Lower leg skin (tissue), 4 donors: ENCODE data around the gene DNAH6. TPM values are rescaled to one million over a fixed set of nuclear protein-coding genes. Genes with fewer than 3 reads are reported as not detected.

Source experiments
- DNase-seq, 2 donors: peaks; one replicate each; pipeline ENCODE4 v3.0.0-alpha.2; 2019; ENCODE audit warnings: low spot score in 2 of 2
- H3K4me3 ChIP-seq: fragments of 200-600 bp; sonication (generic); 2 replicates; pipeline ENCODE4 v1.5.1; 2017; ENCODE audit warnings: mild to moderate bottlenecking, low read depth; ENCODE audit not compliant: poor library complexity, severe bottlenecking
- POLR2A ChIP-seq, 2 donors: fragments of 450-650 bp; IDR thresholded peaks; one replicate each; pipeline ENCODE4 v1.6.1; 2016 to 2017; ENCODE audit warnings: antibody characterized with exemption in 2 of 2, mild to moderate bottlenecking in 1 of 2, moderate library complexity in 1 of 2
- WGBS, 2 donors: methylation state at CpG; one replicate each; pipeline ENCODE4 v1.1.5; 2018; 5-methylcytosine and 5-hydroxymethylcytosine counted together
- intact Hi-C: fragments of 100-400 bp; cut with DNase I; formaldehyde crosslinking; loops from one replicate; pipeline ENCODE4 v1.15.0; 2023; ENCODE audit warnings: low total_unique reads
- total RNA-seq, 4 donors: library from RNA; depleted of rRNA; stranded (reverse); fragments of >200 nt; gene quantifications; one replicate each; pipeline ENCODE4 v1.1.0, GENCODE V29; 2016
- TF ChIP-seq, protein P1 (sequence below), 3 donors: fragments of 450-650 bp; IDR thresholded peaks; one replicate each; pipeline ENCODE4 v1.5.1; 2016; ENCODE audit warnings: antibody characterized with exemption in 3 of 3, mild to moderate bottlenecking in 3 of 3, moderate library complexity in 2 of 3

Gene DNAH6
- total RNA-seq, 4 donors from 2014 or later, result 0.02 to 0.72 (median 0.25) TPM

DNA sequence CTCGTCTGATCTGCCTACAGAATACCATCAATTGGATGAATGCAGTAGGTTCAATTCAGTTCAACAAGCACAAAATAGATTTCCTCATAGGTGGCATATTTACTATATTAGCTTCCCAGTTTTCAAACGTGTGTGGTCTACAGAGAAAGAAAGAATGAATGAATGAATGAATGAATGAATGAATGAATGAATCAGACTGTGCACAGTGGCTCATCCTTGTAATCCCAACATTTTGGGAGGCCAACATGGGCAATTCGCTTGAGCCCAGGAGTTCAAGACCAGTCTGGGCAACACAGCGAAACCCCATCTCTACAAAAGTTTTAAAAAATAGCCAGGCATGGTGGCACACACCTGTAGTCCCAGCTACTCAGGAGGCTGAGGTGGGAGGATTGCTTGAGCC lies 269.7 kb downstream of the DNAH6 start:
- intact Hi-C loops, result no loop called here
- no peak for DNase-seq
- 78 to 94% methylated on average over 4 of the region's 4 CpGs for WGBS, 2 donors
- no peak overlapping the region for H3K4me3 ChIP-seq
- TF ChIP-seq, protein P1, sequence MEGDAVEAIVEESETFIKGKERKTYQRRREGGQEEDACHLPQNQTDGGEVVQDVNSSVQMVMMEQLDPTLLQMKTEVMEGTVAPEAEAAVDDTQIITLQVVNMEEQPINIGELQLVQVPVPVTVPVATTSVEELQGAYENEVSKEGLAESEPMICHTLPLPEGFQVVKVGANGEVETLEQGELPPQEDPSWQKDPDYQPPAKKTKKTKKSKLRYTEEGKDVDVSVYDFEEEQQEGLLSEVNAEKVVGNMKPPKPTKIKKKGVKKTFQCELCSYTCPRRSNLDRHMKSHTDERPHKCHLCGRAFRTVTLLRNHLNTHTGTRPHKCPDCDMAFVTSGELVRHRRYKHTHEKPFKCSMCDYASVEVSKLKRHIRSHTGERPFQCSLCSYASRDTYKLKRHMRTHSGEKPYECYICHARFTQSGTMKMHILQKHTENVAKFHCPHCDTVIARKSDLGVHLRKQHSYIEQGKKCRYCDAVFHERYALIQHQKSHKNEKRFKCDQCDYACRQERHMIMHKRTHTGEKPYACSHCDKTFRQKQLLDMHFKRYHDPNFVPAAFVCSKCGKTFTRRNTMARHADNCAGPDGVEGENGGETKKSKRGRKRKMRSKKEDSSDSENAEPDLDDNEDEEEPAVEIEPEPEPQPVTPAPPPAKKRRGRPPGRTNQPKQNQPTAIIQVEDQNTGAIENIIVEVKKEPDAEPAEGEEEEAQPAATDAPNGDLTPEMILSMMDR (IDR thresholded peaks at IDR 0.05), result no peak
- no peak for TF ChIP-seq POLR2A (IDR thresholded peaks at IDR 0.05)

DNA sequence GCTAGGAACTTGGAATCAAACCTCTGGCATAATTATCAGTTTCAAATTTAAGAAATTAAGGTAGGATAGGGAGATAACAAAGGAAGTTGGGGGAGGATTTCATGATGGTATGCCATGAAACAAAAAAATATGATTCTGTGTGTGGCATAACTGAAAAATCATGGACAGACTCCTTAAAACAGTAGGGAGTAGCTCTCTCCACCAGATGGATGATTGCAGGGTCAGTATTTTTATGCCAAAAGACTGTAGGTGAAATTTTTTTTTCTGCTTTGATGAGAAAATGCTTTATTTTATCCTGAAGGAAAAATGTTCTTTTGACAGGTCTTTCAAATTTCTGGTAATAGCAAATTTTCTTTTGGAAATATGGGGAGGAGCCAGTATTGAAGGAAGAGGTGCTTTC lies 270.3 kb downstream of the DNAH6 start:
- H3K4me3 ChIP-seq, result no peak overlapping the region
- TF ChIP-seq POLR2A (IDR thresholded peaks at IDR 0.05), result no peak
- TF ChIP-seq, protein P1 (IDR thresholded peaks at IDR 0.05), result no peak
- intact Hi-C loops, result no loop called here
- no peak for DNase-seq

DNA sequence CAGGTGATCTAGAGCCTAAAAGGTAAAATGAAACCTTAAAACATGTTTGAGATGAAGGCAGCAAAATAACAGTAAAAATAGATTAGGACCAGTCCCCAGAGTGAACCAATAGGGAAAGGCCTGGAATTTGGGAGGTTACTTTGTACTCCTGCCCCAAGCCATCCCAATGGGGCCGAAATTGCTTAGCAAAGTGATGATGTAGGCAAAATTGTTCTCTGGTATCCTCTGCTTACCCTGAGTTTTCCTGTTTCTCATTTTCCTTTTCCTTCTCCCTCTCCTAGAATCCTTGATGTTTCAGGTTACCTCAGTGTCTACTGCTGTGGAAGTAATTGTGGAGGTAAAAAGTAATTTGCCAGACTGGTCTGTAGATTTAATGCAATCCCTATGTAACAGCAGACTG lies 271.7 kb downstream of the DNAH6 start:
- intact Hi-C loops, result no loop called here
- H3K4me3 ChIP-seq, result no peak overlapping the region
- DNase-seq, result no peak
- TF ChIP-seq, protein P1 (IDR thresholded peaks at IDR 0.05), result no peak
- TF ChIP-seq POLR2A (IDR thresholded peaks at IDR 0.05), result no peak
- 78 to 93% methylated on average over 1 of the region's 1 CpG for WGBS, 2 donors

DNA sequence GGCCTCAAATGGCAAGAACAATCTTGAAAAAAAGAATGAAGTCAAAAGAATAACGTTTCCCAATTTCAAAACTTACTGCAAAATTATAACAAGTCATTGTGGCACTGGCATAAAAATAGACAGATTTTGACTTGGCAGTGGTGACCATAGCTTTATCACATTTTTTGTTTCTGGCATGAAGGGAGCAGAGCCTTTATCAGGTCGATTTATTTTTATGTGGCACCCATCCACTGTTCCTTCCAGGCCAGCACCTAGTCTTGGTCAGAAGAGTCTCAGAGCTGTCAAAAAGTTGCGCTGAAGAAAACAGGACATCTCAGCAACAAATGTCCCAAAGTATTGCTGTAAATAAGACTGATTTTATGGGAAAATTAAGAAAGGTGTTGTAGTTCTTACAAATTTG lies 272.2 kb downstream of the DNAH6 start:
- TF ChIP-seq POLR2A (IDR thresholded peaks at IDR 0.05), result no peak
- TF ChIP-seq, protein P1 (IDR thresholded peaks at IDR 0.05), result no peak
- intact Hi-C loops, result no loop called here

DNA sequence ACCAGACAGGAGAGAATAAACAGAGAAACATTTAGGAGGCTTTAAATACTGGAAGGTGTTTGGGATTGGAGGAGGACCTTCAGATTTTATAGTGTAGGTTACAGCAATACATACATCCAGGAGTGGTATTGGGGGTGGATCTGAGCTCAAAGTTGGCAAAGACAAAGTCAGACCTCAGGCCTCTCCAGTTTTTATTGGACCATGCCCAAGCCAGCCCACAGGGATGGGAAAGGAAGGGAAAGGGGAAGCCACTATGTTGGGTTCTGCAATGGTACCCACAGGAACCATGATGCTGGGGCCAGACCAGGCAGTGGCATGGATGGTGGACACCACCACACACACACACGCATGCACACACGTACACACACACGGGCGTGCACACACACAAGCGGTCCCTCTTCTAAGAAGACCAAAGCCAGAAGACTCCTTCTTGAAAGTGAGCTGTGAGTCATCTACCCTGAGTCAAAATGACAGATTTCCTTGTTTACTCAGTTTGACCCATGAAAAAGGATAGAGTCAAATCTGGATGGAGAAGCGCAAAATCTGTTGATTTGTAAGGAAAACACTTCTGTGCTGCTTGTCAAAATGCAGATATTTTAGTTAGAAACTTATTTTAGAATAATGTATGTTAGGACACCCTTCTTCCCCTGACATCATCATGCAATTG lies 276.7 kb downstream of the DNAH6 start:
- intact Hi-C loops, result no loop called here
- 97 to 99% methylated on average over 6 of the region's 6 CpGs for WGBS, 2 donors
- H3K4me3 ChIP-seq, result no peak overlapping the region
- TF ChIP-seq, protein P1 (IDR thresholded peaks at IDR 0.05), result no peak
- TF ChIP-seq POLR2A (IDR thresholded peaks at IDR 0.05), result no peak
- DNase-seq, result no peak

More for the DNA sequence above, 272.2 kb downstream of the DNAH6 start:
- 67 to 81% methylated on average over 3 of the region's 3 CpGs for WGBS, 2 donors
- no peak for DNase-seq
- H3K4me3 ChIP-seq, result no peak overlapping the region

DNA sequence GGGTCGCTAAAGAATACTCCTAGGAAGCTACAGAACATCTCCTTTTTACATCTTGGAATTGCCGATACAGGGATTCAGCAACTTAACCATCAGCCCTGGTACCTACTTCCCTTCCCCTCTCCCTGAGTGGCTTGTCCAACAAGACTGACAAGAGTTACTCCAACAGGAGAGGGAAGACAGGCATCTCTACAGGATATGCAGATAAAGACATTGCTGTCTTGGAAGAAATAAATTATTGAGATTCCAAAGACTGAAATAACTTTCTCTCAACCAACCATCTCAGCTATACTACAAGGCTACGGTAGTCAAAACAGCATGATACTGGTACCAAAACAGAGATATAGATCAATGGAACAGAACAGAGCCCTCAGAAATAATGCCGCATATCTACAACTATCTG lies 277.3 kb downstream of the DNAH6 start:
- intact Hi-C loops, result no loop called here
- no peak for TF ChIP-seq POLR2A (IDR thresholded peaks at IDR 0.05)
- TF ChIP-seq, protein P1 (IDR thresholded peaks at IDR 0.05), result no peak
- no peak for DNase-seq
- 91 to 93% methylated on average over 4 of the region's 4 CpGs for WGBS, 2 donors
- no peak overlapping the region for H3K4me3 ChIP-seq
